H1 (cell line): ENCODE measurements around the gene TTC3. TPM values are rescaled to one million over a fixed set of nuclear protein-coding genes. Genes with fewer than 3 reads are reported as not detected.

ENCODE experiments used
- CTCF ChIA-PET: fragments of 300-600 bp; sonication (Branson Sonifier 250); formaldehyde crosslinking; loops from one replicate; lab custom pipeline; 2021; ENCODE audit not compliant: partially characterized antibody; lab: Charles Lee
- POLR2A ChIA-PET: fragments of 300-600 bp; sonication (Branson Sonifier 250); formaldehyde crosslinking; loops from one replicate; lab custom pipeline; 2021; ENCODE audit warnings: inconsistent platforms; ENCODE audit not compliant: partially characterized antibody; lab: Charles Lee
- DNase-seq, 2 experiments: peaks; one replicate each; pipeline versions ENCODE4 v3.0.0 to v3.0.0-alpha.2; 2010 to 2022; ENCODE audit warnings: low spot score in 2 of 2, low read depth in 1 of 2, mixed read lengths in 1 of 2
- FAIRE-seq: peaks from 2 replicates; lab custom pipeline; 2011; peaks lifted over from hg19 to GRCh38; lab: Jason Lieb, UNC
- H2AFZ ChIP-seq: 2 replicates; pipeline ENCODE4 v1.8.1; 2012; ENCODE audit warnings: low read length, inconsistent platforms
- H2AK5ac ChIP-seq: 2 replicates; pipeline ENCODE4 v1.6.1; 2013; ENCODE audit warnings: low read depth, low read length
- H2BK120ac ChIP-seq: replicated peaks from 2 replicates; pipeline ENCODE3; 2013; ENCODE audit warnings: low read depth, low read length, inconsistent platforms
- H2BK12ac ChIP-seq: 2 replicates; pipeline ENCODE4 v1.6.1; 2013; ENCODE audit warnings: low read depth, low read length
- H2BK15ac ChIP-seq: 2 replicates; pipeline ENCODE4 v1.6.1; 2013; ENCODE audit warnings: low read length
- H2BK20ac ChIP-seq: 2 replicates; pipeline ENCODE4 v1.6.1; 2013; ENCODE audit warnings: low read length
- H2BK5ac ChIP-seq: 2 replicates; pipeline ENCODE4 v1.6.1; 2013; ENCODE audit warnings: low read depth, low read length
- H3K14ac ChIP-seq: 2 replicates; pipeline ENCODE4 v1.6.1; 2013; ENCODE audit warnings: inconsistent platforms; ENCODE audit not compliant: insufficient read length
- H3K18ac ChIP-seq: 2 replicates; pipeline ENCODE4 v1.6.1; 2013; ENCODE audit warnings: low read length; ENCODE audit errors: extremely low read depth
- H3K23ac ChIP-seq: 2 replicates; pipeline ENCODE4 v1.6.1; 2013; ENCODE audit warnings: inconsistent platforms; ENCODE audit not compliant: insufficient read length
- H3K23me2 ChIP-seq: 2 replicates; pipeline ENCODE4 v1.6.1; 2013; ENCODE audit warnings: low read depth, low read length
- H3K27ac ChIP-seq: 2 replicates; pipeline ENCODE4 v1.6.1; 2011; ENCODE audit warnings: low read depth, low read length, inconsistent platforms
- H3K27me3 ChIP-seq, 4 experiments: replicated peaks in 1 of 4; 1 replicate in 1 of 4; 2 replicates in 3 of 4; pipeline versions ENCODE4 v1.6.1 to v1.8.1; 2011 to 2013; ENCODE audit warnings: low read length in 3 of 4, mild to moderate bottlenecking in 3 of 4, inconsistent platforms in 2 of 4, mixed read lengths in 2 of 4, moderate library complexity in 1 of 4; ENCODE audit not compliant: control insufficient read depth in 3 of 4, insufficient read depth in 3 of 4; ENCODE audit errors: extremely low read depth in 1 of 4
- H3K36me3 ChIP-seq, 4 experiments: 2 replicates each; pipeline versions ENCODE4 v1.6.1 to v1.8.1; 2011 to 2013; ENCODE audit warnings: mild to moderate bottlenecking in 4 of 4, low read length in 3 of 4, moderate library complexity in 2 of 4, control low read depth in 1 of 4, inconsistent platforms in 1 of 4; ENCODE audit not compliant: insufficient read depth in 4 of 4, control insufficient read depth in 2 of 4
- H3K4ac ChIP-seq: replicated peaks from 2 replicates; pipeline ENCODE3; 2013; ENCODE audit warnings: low read length, low read depth, mixed read lengths, inconsistent platforms; ENCODE audit not compliant: insufficient read length
- H3K4me1 ChIP-seq, 4 experiments: replicated peaks in 1 of 4; 1 replicate in 1 of 4; 2 replicates in 3 of 4; pipeline versions ENCODE4 v1.6.1 to v1.8.1; 2011 to 2013; ENCODE audit warnings: low read length in 3 of 4, inconsistent platforms in 2 of 4, mixed read lengths in 1 of 4; ENCODE audit not compliant: insufficient read depth in 4 of 4, control insufficient read depth in 3 of 4
- H3K4me2 ChIP-seq, 2 experiments: 2 replicates each; pipeline versions ENCODE4 v1.6.1 to v1.8.1; 2011 to 2013; ENCODE audit warnings: low read depth in 2 of 2, low read length in 2 of 2, control low read depth in 1 of 2, inconsistent platforms in 1 of 2, mild to moderate bottlenecking in 1 of 2; ENCODE audit not compliant: insufficient read depth in 1 of 2
- H3K4me3 ChIP-seq, 4 experiments: fragments of 200-600, 300-600 bp in 1 of 4; sonication (generic), shearing (Covaris generic), sonication (Bioruptor Twin) in 1 of 4; 2 replicates each; pipeline versions ENCODE4 v1.5.1 to v1.8.1; 2011 to 2016; ENCODE audit warnings: low read length in 4 of 4, low read depth in 3 of 4, control low read depth in 2 of 4, inconsistent platforms in 2 of 4, mild to moderate bottlenecking in 2 of 4, mixed read lengths in 1 of 4, moderate library complexity in 1 of 4; ENCODE audit not compliant: insufficient read depth in 2 of 4; ENCODE audit errors: extremely low read depth in 1 of 4
- H3K56ac ChIP-seq: replicated peaks from 2 replicates; pipeline ENCODE3; 2013; ENCODE audit warnings: low read depth, mild to moderate bottlenecking, mixed read lengths, low read length, inconsistent platforms; ENCODE audit not compliant: insufficient read length
- H3K79me1 ChIP-seq: 2 replicates; pipeline ENCODE4 v1.6.1; 2013; ENCODE audit warnings: low read depth, low read length, control low read depth
- H3K79me2 ChIP-seq, 2 experiments: 2 replicates each; pipeline versions ENCODE4 v1.6.1 to v1.8.1; 2012 to 2013; ENCODE audit warnings: low read length in 2 of 2, mild to moderate bottlenecking in 2 of 2, inconsistent platforms in 1 of 2; ENCODE audit not compliant: insufficient read depth in 2 of 2, control insufficient read depth in 1 of 2
- H3K9ac ChIP-seq, 4 experiments: replicated peaks in 1 of 4; 1 replicate in 1 of 4; 2 replicates in 3 of 4; pipeline versions ENCODE4 v1.6.1 to v1.8.1; 2011 to 2013; ENCODE audit warnings: low read depth in 3 of 4, low read length in 3 of 4, control low read depth in 2 of 4, mild to moderate bottlenecking in 2 of 4, moderate library complexity in 2 of 4, inconsistent platforms in 1 of 4; ENCODE audit errors: extremely low read depth in 1 of 4
- H3K9me3 ChIP-seq, 2 experiments: 2 replicates each; pipeline versions ENCODE4 v1.6.1 to v1.8.1; 2012 to 2013; ENCODE audit warnings: mild to moderate bottlenecking in 2 of 2, moderate library complexity in 2 of 2, control low read depth in 1 of 2, inconsistent platforms in 1 of 2, low read depth in 1 of 2, low read length in 1 of 2, mixed read lengths in 1 of 2; ENCODE audit not compliant: insufficient read depth in 2 of 2
- H4K20me1 ChIP-seq, 2 experiments: replicated peaks in 1 of 2; 2 replicates each; pipeline versions ENCODE3 to v1.8.1; 2011 to 2013; ENCODE audit warnings: inconsistent platforms in 2 of 2, low read length in 2 of 2, mild to moderate bottlenecking in 1 of 2; ENCODE audit not compliant: insufficient read depth in 2 of 2, control insufficient read depth in 1 of 2
- H4K5ac ChIP-seq: 2 replicates; pipeline ENCODE4 v1.6.1; 2013; ENCODE audit warnings: low read length, low read depth, mixed read lengths, inconsistent platforms; ENCODE audit not compliant: insufficient read length
- H4K8ac ChIP-seq: 2 replicates; pipeline ENCODE4 v1.8.0; 2013; ENCODE audit warnings: mild to moderate bottlenecking, moderate library complexity, low read length, inconsistent platforms; ENCODE audit not compliant: insufficient read depth; ENCODE audit errors: extremely low read depth
- H4K91ac ChIP-seq: replicated peaks from 2 replicates; pipeline ENCODE3; 2013; ENCODE audit warnings: low read length, mixed read lengths, inconsistent platforms; ENCODE audit not compliant: insufficient read length
- BACH1 ChIP-seq: IDR thresholded peaks from 2 replicates; pipeline ENCODE4 v1.6.1; 2012; ENCODE audit warnings: low read length, improper control_type of control experiment
- CEBPB ChIP-seq: IDR thresholded peaks from 2 replicates; pipeline ENCODE4 v1.6.1; 2012; ENCODE audit warnings: low read depth, low read length
- CHD2 ChIP-seq: IDR thresholded peaks from 2 replicates; pipeline ENCODE4 v1.6.1; 2012; ENCODE audit warnings: low read length, improper control_type of control experiment
- WGBS, 2 experiments: shearing (Covaris generic) in 1 of 2; methylation state at CpG; one replicate each; pipeline versions ENCODE4 v1.1.6 to v1.1.7; 2013 to 2015; ENCODE audit warnings: low lambda C conversion rate in 2 of 2, mixed read lengths in 2 of 2, inconsistent platforms in 1 of 2, low coverage in 1 of 2, missing lambda C conversion rate in 1 of 2; ENCODE audit not compliant: insufficient replicate concordance in 2 of 2, insufficient coverage in 1 of 2, insufficient read length in 1 of 2; ENCODE audit errors: extremely low coverage in 1 of 2, missing lambda C conversion rate in 1 of 2; 5-methylcytosine and 5-hydroxymethylcytosine counted together
- polyA plus RNA-seq, 7 experiments: library from polyadenylated mRNA; depleted of rRNA in 3 of 7; stranded (reverse) in 5 of 7; unstranded in 2 of 7; fragments of >200 nt in 5 of 7; fragments of 200-250 nt in 2 of 7; gene quantifications; 1 replicate in 5 of 7; 2 replicates in 1 of 7; 4 replicates in 1 of 7; pipeline versions ENCODE4 v1.2.1 to v1.2.3, GENCODE V29; 2011 to 2013; ENCODE audit warnings: missing spikeins in 2 of 7, mixed read lengths in 2 of 7
- total RNA-seq: library from RNA; stranded (reverse); fragmentation: NEBNext Ultra II Directional; extraction: Animal tissue kit (Norgen Biotek cat#: 25700); gene quantifications from 2 replicates; pipeline ENCODE4 v1.2.1, GENCODE V29; 2021

Gene TTC3
- total and polyA plus RNA-seq, 2 of the 8 experiments (the other 6 are each of a cell fraction or from before 2014, with no cell fraction given) = 11.0 to 36.2 TPM

DNA sequence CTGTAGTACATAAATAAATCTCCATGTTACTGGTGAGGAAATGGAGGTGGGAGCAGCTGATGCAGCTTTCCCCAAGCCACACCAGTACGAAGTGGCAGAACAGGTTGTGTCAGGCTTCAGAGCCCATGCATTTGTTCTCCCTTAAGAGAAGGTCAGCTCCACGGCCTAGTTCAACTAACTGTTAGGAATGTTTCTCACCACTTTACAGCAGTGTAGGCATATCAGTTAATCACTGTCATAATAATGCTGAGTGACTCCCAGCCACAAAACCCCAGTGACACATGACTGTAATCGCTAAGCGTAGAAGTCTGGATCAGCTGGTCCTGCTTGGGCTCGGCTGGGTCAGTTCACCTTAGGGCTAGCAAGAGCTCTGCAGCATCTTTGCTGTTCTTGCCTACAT lies 103.7 kb downstream of the TTC3 start:
- Histone ChIP-seq H3K9ac (no peak overlapping the region), H4K20me1 (peaks cover 0 to 6% of the 10 kb centered on the region in 2 experiments), H2AK5ac (no peak overlapping the region), H3K4me1 (no peaks in the 10 kb centered on the region), H3K56ac (no peak overlapping the region), H4K91ac (no peak overlapping the region), H3K9me3 (no peaks in the 10 kb centered on the region), H3K79me1 (no peaks in the 10 kb centered on the region), H4K5ac (no peak overlapping the region), H2BK12ac (no peak overlapping the region), H3K4me3 (no peak overlapping the region), H3K4me2 (no peak overlapping the region), H3K27me3 (no peaks in the 10 kb centered on the region), H2BK5ac (no peak overlapping the region), H3K79me2 (no peaks in the 10 kb centered on the region), H3K36me3 (peaks cover 0 to 9% (median 6%) of the 10 kb centered on the region in 4 experiments; a peak in 6 of 8 replicates), H3K23me2 (no peaks in the 10 kb centered on the region), H4K8ac (no peak overlapping the region), H2BK15ac (no peak overlapping the region), H3K4ac (no peak overlapping the region), H3K14ac (no peak overlapping the region), H3K18ac (no peak overlapping the region), H3K23ac (no peak overlapping the region), H3K27ac (no peak overlapping the region), H2BK120ac (no peak overlapping the region), H2AFZ (no peak overlapping the region), H2BK20ac (no peak overlapping the region)
- DNase-seq = no peak
- CTCF ChIA-PET = interaction anchor here (0.8 to 1.2 kb wide), 3 partner anchors 19 to 167 kb away, joined by 3 read pairs; no protein-coding TSS in a partner anchor
- POLR2A ChIA-PET = no interaction called here
- no peak for FAIRE-seq
- WGBS, 2 experiments = 87% methylated on average over 5 of the region's 5 CpGs; no CpG with 5 or more reads in 1 of the 2 experiments
- no peak for TF ChIP-seq BACH1
- no peak for TF ChIP-seq CEBPB
- no peak for TF ChIP-seq CHD2
